Stimulated activated CD4-positive, alpha-beta T cell treated with anti-CD3 and anti-CD28 coated beads, Interleukin-12 subunit alpha, Interleukin-12 subunit beta, amount 100 ng/mL, for 48 hours (primary cell): ENCODE measurements around the gene MMD.
"Not testable (repeated sequence)": the region's sequence is repeated elsewhere in the genome, so short reads cannot be mapped to it uniquely, and the experiment has no call there.

Experiments used
- DNase-seq, 3 donors: peaks; one replicate each; pipeline ENCODE4 v3.0.0-alpha.2; 2020; ENCODE audit warnings: low read depth in 2 of 3, low spot score in 1 of 3

MMD gene

GRCh38 chr17:55395803-55396505, 25.7 kb downstream of the MMD start:
- DNase-seq = no peak

- DNase-seq = no peak
Measured at GRCh38 chr17:55394357-55395021, 27.1 kb downstream of the MMD start.

GRCh38 chr17:55391764-55392467, 29.7 kb downstream of the MMD start:
- DNase-seq = no peak

GRCh38 chr17:55391244-55391757, 30.3 kb downstream of the MMD start:
- DNase-seq = no peak

GRCh38 chr17:55390364-55390977, 31.2 kb downstream of the MMD start:
- no peak for DNase-seq

GRCh38 chr17:55389715-55390114, 31.9 kb downstream of the MMD start:
- DNase-seq = not testable (repeated sequence)

- no peak for DNase-seq
Measured at GRCh38 chr17:55388842-55389241, 32.8 kb downstream of the MMD start.

GRCh38 chr17:55386796-55387332, 34.8 kb downstream of the MMD start:
- no peak for DNase-seq

GRCh38 chr17:55384643-55385232, 36.9 kb downstream of the MMD start:
- no peak for DNase-seq

- no peak for DNase-seq
Measured at GRCh38 chr17:55383771-55384642, 37.6 kb downstream of the MMD start.

GRCh38 chr17:55381017-55381770, 40.4 kb downstream of the MMD start:
- DNase-seq = no peak

GRCh38 chr17:55377671-55378275, 43.9 kb downstream of the MMD start:
- DNase-seq = no peak

GRCh38 chr17:55368706-55369105, 52.9 kb downstream of the MMD start:
- DNase-seq = no peak

- DNase-seq = no peak
Measured at GRCh38 chr17:55366020-55366481, 55.6 kb downstream of the MMD start.

GRCh38 chr17:55363033-55363432, 58.6 kb downstream of the MMD start:
- no peak for DNase-seq

- no peak for DNase-seq
Measured at GRCh38 chr17:55360971-55361370, 60.7 kb downstream of the MMD start.

- peak; percentile 59 to 78 (median 62) for DNase-seq
Measured at GRCh38 chr17:55356434-55357328, 65.0 kb downstream of the MMD start.

- no peak for DNase-seq
Measured at GRCh38 chr17:55354941-55355340, 66.7 kb downstream of the MMD start.
